Measurements from ENCODE around the gene PLK4.
"Not testable (repeated sequence)": the region's sequence is repeated elsewhere in the genome, so short reads cannot be mapped to it uniquely, and the experiment has no call there.

PLK4 gene

GRCh38 chr4:127880763-127881562, at the start of gene PLK4:
PLK4 (plus strand) TSS chr4:127880893; CDS start chr4:127881135, 242 bp downstream.
- DNase-seq: peak; percentile 96

- DNase-seq: no peak
These were observed 48.1 kb upstream of the PLK4 start for GRCh38 chr4:127832585-127832984.

DNA sequence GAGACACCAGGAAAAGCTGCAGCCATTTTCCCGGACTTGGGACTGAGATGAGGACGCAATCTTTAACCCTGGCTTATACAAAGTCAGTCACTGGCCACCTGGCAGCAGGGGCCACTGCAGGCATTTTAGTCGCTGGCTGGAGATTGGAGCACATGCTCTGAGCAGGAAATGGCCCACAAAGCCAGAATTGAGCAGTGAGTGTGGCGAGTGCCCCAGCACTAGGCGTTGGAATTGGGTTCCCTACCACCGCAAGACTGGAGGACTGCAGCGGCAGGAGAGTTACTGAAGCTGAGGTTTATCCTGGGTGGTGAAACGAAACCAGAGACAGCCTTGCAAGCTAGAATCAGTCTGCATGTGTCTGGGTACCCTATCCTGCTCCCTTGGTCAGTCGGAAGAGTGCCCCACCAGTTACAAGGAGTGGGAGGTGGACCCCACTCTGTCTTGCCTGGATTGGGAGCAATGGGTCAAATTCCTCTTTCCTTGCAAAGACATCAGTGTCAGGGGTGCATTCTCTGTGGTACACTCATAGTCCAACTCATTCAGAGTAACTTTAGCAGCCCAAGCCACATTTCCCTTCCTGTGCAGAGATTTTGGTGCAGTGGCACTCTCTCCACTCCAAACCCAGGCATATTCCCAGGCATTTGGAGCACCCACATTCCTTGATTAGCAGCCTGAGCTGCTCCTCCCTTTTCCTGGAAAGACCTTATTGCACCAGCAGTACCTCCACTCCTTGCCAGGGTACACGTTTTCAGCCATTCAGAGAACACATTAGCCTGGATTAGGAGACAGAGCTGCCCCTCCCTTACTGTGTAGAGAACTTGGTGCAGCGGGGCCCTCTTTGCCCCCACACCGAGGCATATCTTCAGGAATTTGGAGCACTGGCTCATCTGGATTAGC, 36.7 kb upstream of the PLK4 start:
- DNase-seq: no peak

- no peak for DNase-seq
These were observed 36.0 kb upstream of the PLK4 start for GRCh38 chr4:127844601-127845116.

DNA sequence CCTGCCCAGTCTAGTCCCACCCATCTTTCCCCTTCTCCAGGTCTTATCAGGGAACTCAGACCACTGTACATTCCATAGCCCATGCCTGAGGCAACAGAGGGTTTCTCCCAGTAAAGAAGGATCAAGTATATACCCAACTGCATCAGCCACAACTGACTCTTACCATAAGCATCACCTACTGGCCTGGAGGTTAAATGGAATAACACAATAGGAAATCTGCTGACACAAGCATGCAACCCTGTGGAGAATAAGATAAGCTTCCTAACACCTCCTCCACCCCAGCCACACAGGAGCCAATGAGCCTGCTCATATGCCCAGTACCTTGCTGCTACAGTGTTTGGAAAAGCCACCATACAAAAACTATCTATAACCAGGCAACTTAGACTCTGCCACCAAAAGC, 34.6 kb upstream of the PLK4 start:
- DNase-seq: no peak

DNA sequence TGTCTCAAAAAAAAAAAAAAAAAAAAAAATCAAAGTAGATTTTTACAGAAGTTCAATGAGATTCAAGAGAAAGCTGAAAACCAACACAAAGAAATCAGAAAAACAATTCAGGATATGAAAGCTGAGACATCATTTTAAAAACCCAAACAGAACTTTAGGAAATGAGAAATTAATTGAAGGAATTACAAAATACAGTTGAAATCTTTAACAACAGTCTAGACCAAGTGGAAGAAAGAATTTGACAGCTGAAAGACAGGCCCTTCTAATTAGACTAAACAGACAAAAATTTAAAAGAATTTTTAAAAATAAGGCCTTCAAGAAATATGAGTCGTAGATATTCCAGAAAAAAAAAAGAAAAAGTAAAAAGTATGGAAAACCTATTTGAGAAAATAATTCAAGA, 33.9 kb upstream of the PLK4 start:
- DNase-seq: no peak

GRCh38 chr4:127849505-127850234, 31.0 kb upstream of the PLK4 start:
- DNase-seq: no peak

DNA sequence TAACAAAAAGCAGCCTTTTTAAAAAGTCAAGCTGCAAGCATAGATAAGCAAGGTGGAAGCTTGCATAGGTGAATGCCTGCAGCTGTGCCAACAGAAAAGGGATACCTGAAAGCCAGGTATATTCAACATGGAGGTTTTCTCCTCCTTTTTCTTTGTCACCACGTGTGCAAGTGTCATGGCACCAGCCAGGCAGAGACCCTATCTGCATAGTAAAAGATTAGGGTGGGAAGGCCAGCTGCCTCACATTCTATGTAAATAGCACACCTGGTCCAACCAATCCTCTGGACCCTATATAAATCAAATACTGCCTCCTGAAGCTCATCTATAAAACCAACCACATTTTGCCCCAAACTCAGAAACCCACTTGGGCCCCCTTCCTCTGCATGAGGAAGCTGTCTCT, 28.0 kb upstream of the PLK4 start:
- DNase-seq: no peak

- DNase-seq: no peak
These were observed 24.4 kb upstream of the PLK4 start for GRCh38 chr4:127856196-127856812.

GRCh38 chr4:127856813-127857447, 23.8 kb upstream of the PLK4 start:
- peak; percentile 86 for DNase-seq

GRCh38 chr4:127857641-127858040, 23.1 kb upstream of the PLK4 start:
- DNase-seq: no peak

GRCh38 chr4:127868196-127868595, 12.5 kb upstream of the PLK4 start:
- no peak for DNase-seq

DNA sequence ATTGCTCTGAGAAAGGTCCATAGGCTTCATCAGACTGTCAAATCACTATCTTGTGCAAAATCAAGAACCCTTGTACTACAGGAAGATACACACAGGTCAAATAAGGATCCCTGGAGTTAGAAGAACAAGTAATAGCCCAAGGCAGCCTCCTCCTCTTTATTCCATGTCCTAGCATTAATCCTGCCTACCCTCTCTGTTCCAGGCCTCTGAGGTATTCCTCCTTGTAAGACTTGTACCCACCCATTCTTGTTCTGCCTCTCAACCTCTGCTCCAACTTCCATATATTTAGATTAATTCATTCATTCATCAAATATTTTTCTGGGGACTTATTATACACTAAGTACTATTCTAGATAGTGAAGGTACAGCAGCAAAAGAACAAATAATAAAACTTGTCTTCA, 10.4 kb upstream of the PLK4 start:
- DNase-seq: no peak

DNA sequence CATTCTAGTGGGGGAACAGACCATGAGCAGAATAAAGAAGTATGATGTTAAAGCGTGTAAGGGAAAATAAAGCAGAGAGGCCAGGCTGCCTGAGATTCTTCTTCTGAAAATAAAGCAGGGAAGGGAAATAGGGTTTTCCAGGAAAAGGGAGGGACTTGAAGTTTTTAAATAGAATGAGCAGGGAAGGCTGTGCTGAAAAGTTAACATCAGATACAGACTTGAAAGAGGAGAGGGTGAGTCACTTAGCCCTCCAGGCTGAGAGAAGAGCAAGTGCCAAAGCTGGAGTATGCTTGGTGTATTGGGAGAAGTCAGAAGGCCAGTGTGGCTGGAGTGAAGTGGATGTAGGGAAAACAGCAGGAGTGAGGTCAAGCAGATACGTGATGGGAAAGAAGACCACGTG, 10.0 kb upstream of the PLK4 start:
- peak; percentile 68 for DNase-seq

GRCh38 chr4:127875791-127876190, 4.9 kb upstream of the PLK4 start:
- DNase-seq: no peak

DNA sequence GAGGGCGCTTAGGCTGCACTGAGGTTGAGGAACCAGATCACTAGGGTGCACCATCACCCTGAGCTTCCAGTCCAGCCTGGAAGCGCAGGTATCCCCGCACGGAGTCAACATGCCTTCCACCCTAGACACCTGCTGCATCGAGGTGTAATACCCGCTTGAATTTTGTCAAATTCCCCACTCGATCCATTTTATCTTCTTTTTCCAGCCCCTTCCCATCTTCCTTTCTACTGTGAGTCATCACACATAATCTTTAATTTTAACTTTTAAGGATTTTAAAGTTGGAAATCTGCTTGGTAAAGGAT, 821 bp downstream of the PLK4 start:
- DNase-seq: no peak

GRCh38 chr4:127888559-127888958, 7.9 kb downstream of the PLK4 start:
- DNase-seq: no peak

DNA sequence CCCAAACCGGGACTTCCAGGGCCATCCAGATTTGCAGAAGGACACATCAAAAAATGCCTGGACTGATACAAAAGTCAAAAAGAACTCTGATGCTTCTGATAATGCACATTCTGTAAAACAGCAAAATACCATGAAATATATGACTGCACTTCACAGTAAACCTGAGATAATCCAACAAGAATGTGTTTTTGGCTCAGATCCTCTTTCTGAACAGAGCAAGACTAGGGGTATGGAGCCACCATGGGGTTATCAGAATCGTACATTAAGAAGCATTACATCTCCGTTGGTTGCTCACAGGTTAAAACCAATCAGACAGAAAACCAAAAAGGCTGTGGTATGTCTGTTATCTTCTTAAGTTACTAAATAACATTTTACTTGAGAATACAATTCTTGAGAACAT, 9.2 kb downstream of the PLK4 start:
- peak; percentile 16 for DNase-seq

DNA sequence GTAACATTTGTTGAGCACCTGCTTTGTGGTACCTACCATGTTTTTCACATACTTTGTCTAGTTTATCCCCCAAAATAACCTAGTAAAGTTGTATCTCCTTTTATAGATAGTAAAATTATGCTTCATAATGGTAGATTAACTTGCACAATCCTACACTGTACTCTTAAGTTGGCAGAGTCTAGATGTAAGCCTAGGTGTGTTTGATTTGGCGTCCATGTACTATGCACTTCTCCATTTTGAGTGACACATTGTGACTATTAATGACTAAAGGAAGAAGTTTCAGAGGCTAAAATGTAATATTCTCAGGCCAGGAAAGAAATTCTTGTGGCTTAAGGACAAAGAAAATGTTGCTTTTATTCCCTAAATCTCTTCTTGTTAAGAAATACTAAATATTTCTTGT, 15.4 kb downstream of the PLK4 start:
- no peak for DNase-seq

DNA sequence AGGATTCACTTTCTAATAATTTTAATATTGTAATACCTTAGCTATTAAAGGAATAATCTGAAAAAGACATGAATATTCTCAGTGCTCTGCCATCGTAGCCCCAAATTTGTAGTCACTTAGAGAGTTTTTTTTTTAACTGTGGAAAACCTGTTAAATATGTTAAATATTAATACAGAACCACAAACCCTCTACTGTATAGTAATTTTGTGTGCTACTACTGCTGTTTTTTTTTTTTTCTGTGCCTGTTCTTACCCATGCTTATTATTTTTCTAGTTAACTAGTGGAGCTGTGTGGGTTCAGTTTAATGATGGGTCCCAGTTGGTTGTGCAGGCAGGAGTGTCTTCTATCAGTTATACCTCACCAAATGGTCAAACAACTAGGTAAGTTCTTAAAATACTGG, 15.8 kb downstream of the PLK4 start:
- DNase-seq: no peak

GRCh38 chr4:127899682-127900081, 19.0 kb downstream of the PLK4 start:
- DNase-seq: not testable (repeated sequence)

GRCh38 chr4:127905029-127905428, 24.3 kb downstream of the PLK4 start:
- no peak for DNase-seq
